ENCODE measurements around the gene PRKCB. TPM values are rescaled to one million over a fixed set of nuclear protein-coding genes. Genes with fewer than 3 reads are reported as not detected.
"Not testable (repeated sequence)": the region's sequence is repeated elsewhere in the genome, so short reads cannot be mapped to it uniquely, and the experiment has no call there.

Gene PRKCB
- total and polyA plus RNA-seq, 2 donors from 2014 or later = 0.62 to 17.8 TPM

- Histone ChIP-seq H3K36me3 (ENCODE audit: control insufficient read depth in 2 of 3, insufficient read depth in 3 of 3, low read length in 3 of 3) (no peaks in the 10 kb centered on the region), H3K9ac (ENCODE audit: low read length in 3 of 3) (no peak overlapping the region), H3K4me3 (ENCODE audit: low read length in 3 of 3) (no peak overlapping the region), H3K27me3 (ENCODE audit: control insufficient read depth, insufficient read depth, low read length) (no peaks in the 10 kb centered on the region), H3K4me1 (ENCODE audit: control insufficient read depth in 2 of 3, insufficient read depth in 2 of 3, low read depth in 1 of 3, low read length in 3 of 3) (no peaks in the 10 kb centered on the region), H3K27ac (ENCODE audit: low read depth in 2 of 2, low read length in 2 of 2) (no peak overlapping the region), H3K9me3 (ENCODE audit: control insufficient read depth in 2 of 3, insufficient read depth in 1 of 3, low read length in 3 of 3) (no peaks in the 10 kb centered on the region)
- DNase-seq (no peak), FAIRE-seq (no peak)
- no peak for TF ChIP-seq CTCF (IDR thresholded peaks at IDR 0.05; ENCODE audit: borderline replicate concordance, extremely low read depth, insufficient read depth)
- intact Hi-C loops (cut with DNase I) = no loop called here
Measured at GRCh38 chr16:23914946-23915530, 79.3 kb downstream of the PRKCB start.

GRCh38 chr16:23916552-23916951 lies 80.8 kb downstream of the PRKCB start:
- H3K36me3 ChIP-seq (ENCODE audit: control insufficient read depth in 2 of 3, insufficient read depth in 3 of 3, low read length in 3 of 3); H3K9me3 ChIP-seq (ENCODE audit: control insufficient read depth in 2 of 3, insufficient read depth in 1 of 3, low read length in 3 of 3); H3K27me3 ChIP-seq (ENCODE audit: control insufficient read depth, insufficient read depth, low read length); intact Hi-C loops (cut with DNase I); H3K4me1 ChIP-seq (ENCODE audit: control insufficient read depth in 2 of 3, insufficient read depth in 2 of 3, low read depth in 1 of 3, low read length in 3 of 3); DNase-seq; H3K9ac ChIP-seq (ENCODE audit: low read length in 3 of 3); H3K27ac ChIP-seq (ENCODE audit: low read depth in 2 of 2, low read length in 2 of 2); FAIRE-seq; H3K4me3 ChIP-seq (ENCODE audit: low read length in 3 of 3): not testable (repeated sequence)

- TF ChIP-seq CTCF (IDR thresholded peaks at IDR 0.05; ENCODE audit: borderline replicate concordance, extremely low read depth, insufficient read depth) = no peak
- H3K27ac ChIP-seq (ENCODE audit: low read depth in 2 of 2, low read length in 2 of 2) = no peak overlapping the region
- no peaks in the 10 kb centered on the region for H3K9me3 ChIP-seq (ENCODE audit: control insufficient read depth in 2 of 3, insufficient read depth in 1 of 3, low read length in 3 of 3)
- intact Hi-C loops (cut with DNase I) = no loop called here
- no peaks in the 10 kb centered on the region for H3K4me1 ChIP-seq (ENCODE audit: control insufficient read depth in 2 of 3, insufficient read depth in 2 of 3, low read depth in 1 of 3, low read length in 3 of 3)
- no peak for FAIRE-seq
- H3K4me3 ChIP-seq (ENCODE audit: low read length in 3 of 3) = no peak overlapping the region
- H3K27me3 ChIP-seq (ENCODE audit: control insufficient read depth, insufficient read depth, low read length) = no peaks in the 10 kb centered on the region
- DNase-seq = no peak
- H3K9ac ChIP-seq (ENCODE audit: low read length in 3 of 3) = no peak overlapping the region
- no peaks in the 10 kb centered on the region for H3K36me3 ChIP-seq (ENCODE audit: control insufficient read depth in 2 of 3, insufficient read depth in 3 of 3, low read length in 3 of 3)
Measured at GRCh38 chr16:23917621-23918020, 81.8 kb downstream of the PRKCB start.

- Histone ChIP-seq H3K9me3 (ENCODE audit: control insufficient read depth in 2 of 3, insufficient read depth in 1 of 3, low read length in 3 of 3) (no peaks in the 10 kb centered on the region), H3K36me3 (ENCODE audit: control insufficient read depth in 2 of 3, insufficient read depth in 3 of 3, low read length in 3 of 3) (no peaks in the 10 kb centered on the region), H3K4me3 (ENCODE audit: low read length in 3 of 3) (no peak overlapping the region), H3K9ac (ENCODE audit: low read length in 3 of 3) (no peak overlapping the region), H3K27ac (ENCODE audit: low read depth in 2 of 2, low read length in 2 of 2) (no peak overlapping the region), H3K4me1 (ENCODE audit: control insufficient read depth in 2 of 3, insufficient read depth in 2 of 3, low read depth in 1 of 3, low read length in 3 of 3) (no peaks in the 10 kb centered on the region), H3K27me3 (ENCODE audit: control insufficient read depth, insufficient read depth, low read length) (no peaks in the 10 kb centered on the region)
- intact Hi-C loops (cut with DNase I) = no loop called here
- no peak for TF ChIP-seq CTCF (IDR thresholded peaks at IDR 0.05; ENCODE audit: borderline replicate concordance, extremely low read depth, insufficient read depth)
- FAIRE-seq = no peak
- no peak for DNase-seq
Measured at GRCh38 chr16:23920446-23920845, 84.7 kb downstream of the PRKCB start.

All from kidney (tissue), 14 donors.